Stimulated activated naive CD4-positive, alpha-beta T cell treated with Interleukin-2 at 50 U/mL for 16 hours (primary cell): ENCODE results near the gene SCN7A.
"Not testable (repeated sequence)": the region's sequence is repeated elsewhere in the genome, so short reads cannot be mapped to it uniquely, and the experiment has no call there.

Source experiments
- DNase-seq: peaks from one replicate; lab custom pipeline; 2025; lab: John Stamatoyannopoulos, UW

Gene SCN7A

GRCh38 chr2:166360426-166360825, 133.6 kb downstream of the SCN7A start:
- no peak for DNase-seq

- DNase-seq, result not testable (repeated sequence)
Measured at GRCh38 chr2:166357950-166358321, 136.1 kb downstream of the SCN7A start.

GRCh38 chr2:166357068-166357949, 136.7 kb downstream of the SCN7A start:
- DNase-seq, result no peak
